ENCODE results near the gene RSBN1L.
A peak's percentile ranks its signal among the peaks of the same experiment; 100 is the strongest.
"Not testable (repeated sequence)": the region's sequence is repeated elsewhere in the genome, so short reads cannot be mapped to it uniquely, and the experiment has no call there.

RSBN1L gene

GRCh38 chr7:77696057-77696642, at the start of gene RSBN1L:
RSBN1L (plus strand) TSS chr7:77696459; CDS start chr7:77696470, 11 bp downstream.
- peak; percentile 97 for DNase-seq

GRCh38 chr7:77648742-77649338, 47.4 kb upstream of the RSBN1L start:
- no peak for DNase-seq

- DNase-seq: no peak
These were observed 46.4 kb upstream of the RSBN1L start for GRCh38 chr7:77649716-77650349.

- DNase-seq: no peak
These were observed 44.6 kb upstream of the RSBN1L start for GRCh38 chr7:77651575-77652162.

- not testable (repeated sequence) for DNase-seq
These were observed 43.4 kb upstream of the RSBN1L start for GRCh38 chr7:77652826-77653225.

- no peak for DNase-seq
These were observed 42.7 kb upstream of the RSBN1L start for GRCh38 chr7:77653572-77653971.

GRCh38 chr7:77655356-77655755, 40.9 kb upstream of the RSBN1L start:
- no peak for DNase-seq

GRCh38 chr7:77655836-77656455, 40.3 kb upstream of the RSBN1L start:
- no peak for DNase-seq

GRCh38 chr7:77657427-77658224, 38.6 kb upstream of the RSBN1L start:
- no peak for DNase-seq

- no peak for DNase-seq
These were observed 37.3 kb upstream of the RSBN1L start for GRCh38 chr7:77658928-77659327.

- DNase-seq: no peak
These were observed 34.4 kb upstream of the RSBN1L start for GRCh38 chr7:77661816-77662215.

- DNase-seq: no peak
These were observed 33.4 kb upstream of the RSBN1L start for GRCh38 chr7:77662869-77663268.

GRCh38 chr7:77664715-77665114, 31.5 kb upstream of the RSBN1L start:
- no peak for DNase-seq

- no peak for DNase-seq
These were observed 31.1 kb upstream of the RSBN1L start for GRCh38 chr7:77665161-77665560.

- no peak for DNase-seq
These were observed 28.7 kb upstream of the RSBN1L start for GRCh38 chr7:77667459-77668086.

GRCh38 chr7:77674878-77675277, 21.4 kb upstream of the RSBN1L start:
- no peak for DNase-seq

- no peak for DNase-seq
These were observed 16.7 kb upstream of the RSBN1L start for GRCh38 chr7:77679608-77680007.

GRCh38 chr7:77680266-77680665, 16.0 kb upstream of the RSBN1L start:
- DNase-seq: no peak

- DNase-seq: no peak
These were observed 12.2 kb upstream of the RSBN1L start for GRCh38 chr7:77684030-77684429.

GRCh38 chr7:77685233-77685632, 11.0 kb upstream of the RSBN1L start:
- no peak for DNase-seq

GRCh38 chr7:77687100-77687746, 9.0 kb upstream of the RSBN1L start:
- no peak for DNase-seq

GRCh38 chr7:77687747-77688144, 8.5 kb upstream of the RSBN1L start:
- DNase-seq: no peak
